NCI-H146 (cell line): ENCODE data around the gene SMAD2.

ENCODE experiments used
- DNase-seq: peaks from one replicate; lab custom pipeline; 2025; lab: John Stamatoyannopoulos, UW

SMAD2 gene

GRCh38 chr18:47931718-47932103, 1.3 kb upstream of the SMAD2 start:
- DNase-seq: peak; percentile 86

- peak; percentile 100 for DNase-seq
Measured at GRCh38 chr18:47930931-47931717, 665 bp upstream of the SMAD2 start.

GRCh38 chr18:47929681-47930198, 719 bp downstream of the SMAD2 start:
- no peak for DNase-seq

GRCh38 chr18:47928466-47928865, 2.0 kb downstream of the SMAD2 start:
- DNase-seq: no peak

- DNase-seq: no peak
Measured at GRCh38 chr18:47926101-47926850, 4.2 kb downstream of the SMAD2 start.

- no peak for DNase-seq
Measured at GRCh38 chr18:47919916-47920315, 10.5 kb downstream of the SMAD2 start.

- no peak for DNase-seq
Measured at GRCh38 chr18:47917923-47918610, 12.4 kb downstream of the SMAD2 start.

GRCh38 chr18:47915930-47916329, 14.5 kb downstream of the SMAD2 start:
- no peak for DNase-seq

GRCh38 chr18:47915229-47915628, 15.2 kb downstream of the SMAD2 start:
- no peak for DNase-seq

GRCh38 chr18:47912794-47913585, 17.5 kb downstream of the SMAD2 start:
- no peak for DNase-seq

- DNase-seq: no peak
Measured at GRCh38 chr18:47912343-47912742, 18.1 kb downstream of the SMAD2 start.

- no peak for DNase-seq
Measured at GRCh38 chr18:47911877-47912276, 18.6 kb downstream of the SMAD2 start.

GRCh38 chr18:47909484-47909883, 21.0 kb downstream of the SMAD2 start:
- no peak for DNase-seq

- peak; percentile 51 for DNase-seq
Measured at GRCh38 chr18:47908592-47908991, 21.9 kb downstream of the SMAD2 start.

- DNase-seq: no peak
Measured at GRCh38 chr18:47906408-47906807, 24.1 kb downstream of the SMAD2 start.

- no peak for DNase-seq
Measured at GRCh38 chr18:47903809-47904208, 26.6 kb downstream of the SMAD2 start.

- DNase-seq: no peak
Measured at GRCh38 chr18:47901624-47902362, 28.7 kb downstream of the SMAD2 start.

GRCh38 chr18:47899107-47899840, 31.2 kb downstream of the SMAD2 start:
- DNase-seq: peak; percentile 64

- peak; percentile 99 for DNase-seq
Measured at GRCh38 chr18:47898696-47899095, 31.8 kb downstream of the SMAD2 start.

GRCh38 chr18:47898055-47898454, 32.4 kb downstream of the SMAD2 start:
- DNase-seq: peak; percentile 42
